Measurements from ENCODE around the gene SNHG17. TPM values are rescaled to one million over a fixed set of nuclear protein-coding genes. Genes with fewer than 3 reads are reported as not detected.

The SNHG17 gene
- total and polyA plus RNA-seq, 9 of the 15 experiments (the other 6 are each of a cell fraction or from before 2014, with no cell fraction given), result 29.8 to 106 (median 57.7) TPM

DNA sequence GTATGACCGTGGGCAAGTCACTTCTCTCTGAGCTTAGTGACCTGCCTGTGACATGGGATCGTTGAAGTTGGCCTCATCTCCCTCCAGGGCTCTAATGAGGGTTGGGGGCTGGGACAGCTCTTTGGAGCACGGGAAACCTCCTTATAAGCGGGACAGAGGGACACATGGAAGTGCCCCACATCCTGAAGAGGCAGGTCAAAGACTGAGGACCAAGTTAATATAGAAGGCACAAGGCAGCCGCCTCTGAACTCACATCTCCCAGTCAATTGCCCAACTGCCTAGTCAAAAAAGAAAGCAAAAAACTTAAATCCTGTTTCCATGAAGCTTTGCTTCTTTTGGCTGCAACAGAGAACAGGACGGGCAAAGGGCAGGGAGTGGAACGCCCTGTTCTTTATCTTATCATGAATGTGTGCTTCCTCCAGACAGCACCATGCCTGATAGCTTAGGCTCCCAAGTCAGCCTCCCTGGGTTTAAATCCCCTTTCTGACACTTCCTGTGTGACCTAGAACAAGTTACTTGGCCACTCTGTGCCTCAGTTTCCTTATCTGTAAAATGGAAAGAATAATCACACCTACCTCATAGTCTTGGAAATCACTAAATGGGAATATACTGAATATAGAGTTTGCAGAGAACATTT is 61.8 kb downstream of the SNHG17 start (continued):
- TF ChIP-seq YY1 (IDR thresholded peaks at IDR 0.05; ENCODE audit: borderline replicate concordance in 1 of 3, control insufficient read depth in 1 of 3, extremely low read depth in 1 of 3, insufficient read depth in 3 of 3, insufficient read length in 1 of 3, insufficient replicate concordance in 2 of 3, low read depth in 1 of 3, low read length in 2 of 3) (no peak), EP300 (IDR thresholded peaks at IDR 0.05; ENCODE audit: low read length) (peak; percentile 46; the same call in 1 of the 2 replicates), THRAP3 (IDR thresholded peaks at IDR 0.05; ENCODE audit: borderline replicate concordance) (no peak), EP400 (IDR thresholded peaks at IDR 0.05) (no peak), PRMT5 (CRISPR knock-in tag; IDR thresholded peaks at IDR 0.05) (no peak), ETV1 (tag; conservative IDR thresholded peaks at IDR 0.05; ENCODE audit: low read depth) (peak; percentile 53; the same call in 1 of the 2 replicates), FIP1L1 (IDR thresholded peaks at IDR 0.05; ENCODE audit: low read depth, low read length, poor library complexity, severe bottlenecking) (no peak), RHOXF2B (CRISPR knock-in tag; conservative IDR thresholded peaks at IDR 0.05) (no peak), KDM1A (IDR thresholded peaks at IDR 0.05) (peak; percentile 34 to 57; a peak in 3 of 4 replicates), JUNB (CRISPR knock-in tag; conservative IDR thresholded peaks at IDR 0.05) (no peak), FOXM1 (IDR thresholded peaks at IDR 0.05; ENCODE audit: low read depth) (0 out of 2 replicates have a peak, but pooled peaks have one; percentile 35), FOXM1 (CRISPR knock-in tag; IDR thresholded peaks at IDR 0.05; ENCODE audit: low read depth) (no peak), PCBP2 (IDR thresholded peaks at IDR 0.05; ENCODE audit: low read depth, low read length, poor library complexity, severe bottlenecking) (no peak), CEBPB (tag; IDR thresholded peaks at IDR 0.05) (peak; percentile 44; the same call in 1 of the 2 replicates), MYC (IDR thresholded peaks at IDR 0.05; ENCODE audit: low read depth, low read length) (peak; percentile 30; the same call in 1 of the 2 replicates), MYC (CRISPR knock-in tag; IDR thresholded peaks at IDR 0.05; ENCODE audit: borderline replicate concordance, low read depth) (no peak), RBM25 (IDR thresholded peaks at IDR 0.05; ENCODE audit: low read depth, low read length, severe bottlenecking) (peak; percentile 90), ASH1L (IDR thresholded peaks at IDR 0.05; ENCODE audit: borderline replicate concordance, low read depth, partially characterized antibody) (no peak), HDAC2 (IDR thresholded peaks at IDR 0.05) (peak; percentile 67; the same call in 1 of the 2 replicates), CBX3 (IDR thresholded peaks at IDR 0.05; ENCODE audit: borderline replicate concordance in 1 of 2, low read length in 2 of 2) (no peak), ZNF12 (CRISPR knock-in tag; IDR thresholded peaks at IDR 0.05) (no peak), TAL1 (IDR thresholded peaks at IDR 0.05) (peak; percentile 22; the same call in 1 of the 2 replicates)
- TF ChIP-seq, protein P1, sequence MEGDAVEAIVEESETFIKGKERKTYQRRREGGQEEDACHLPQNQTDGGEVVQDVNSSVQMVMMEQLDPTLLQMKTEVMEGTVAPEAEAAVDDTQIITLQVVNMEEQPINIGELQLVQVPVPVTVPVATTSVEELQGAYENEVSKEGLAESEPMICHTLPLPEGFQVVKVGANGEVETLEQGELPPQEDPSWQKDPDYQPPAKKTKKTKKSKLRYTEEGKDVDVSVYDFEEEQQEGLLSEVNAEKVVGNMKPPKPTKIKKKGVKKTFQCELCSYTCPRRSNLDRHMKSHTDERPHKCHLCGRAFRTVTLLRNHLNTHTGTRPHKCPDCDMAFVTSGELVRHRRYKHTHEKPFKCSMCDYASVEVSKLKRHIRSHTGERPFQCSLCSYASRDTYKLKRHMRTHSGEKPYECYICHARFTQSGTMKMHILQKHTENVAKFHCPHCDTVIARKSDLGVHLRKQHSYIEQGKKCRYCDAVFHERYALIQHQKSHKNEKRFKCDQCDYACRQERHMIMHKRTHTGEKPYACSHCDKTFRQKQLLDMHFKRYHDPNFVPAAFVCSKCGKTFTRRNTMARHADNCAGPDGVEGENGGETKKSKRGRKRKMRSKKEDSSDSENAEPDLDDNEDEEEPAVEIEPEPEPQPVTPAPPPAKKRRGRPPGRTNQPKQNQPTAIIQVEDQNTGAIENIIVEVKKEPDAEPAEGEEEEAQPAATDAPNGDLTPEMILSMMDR (IDR thresholded peaks at IDR 0.05 in 2 of 3, conservative IDR thresholded peaks at IDR 0.05 in 1 of 3; ENCODE audit: insufficient read depth in 2 of 3, low read depth in 1 of 3, low read length in 3 of 3), result peak in 1 of 3 experiments; percentile 1; a peak in 1 of 6 replicates
- TF ChIP-seq, protein P2, sequence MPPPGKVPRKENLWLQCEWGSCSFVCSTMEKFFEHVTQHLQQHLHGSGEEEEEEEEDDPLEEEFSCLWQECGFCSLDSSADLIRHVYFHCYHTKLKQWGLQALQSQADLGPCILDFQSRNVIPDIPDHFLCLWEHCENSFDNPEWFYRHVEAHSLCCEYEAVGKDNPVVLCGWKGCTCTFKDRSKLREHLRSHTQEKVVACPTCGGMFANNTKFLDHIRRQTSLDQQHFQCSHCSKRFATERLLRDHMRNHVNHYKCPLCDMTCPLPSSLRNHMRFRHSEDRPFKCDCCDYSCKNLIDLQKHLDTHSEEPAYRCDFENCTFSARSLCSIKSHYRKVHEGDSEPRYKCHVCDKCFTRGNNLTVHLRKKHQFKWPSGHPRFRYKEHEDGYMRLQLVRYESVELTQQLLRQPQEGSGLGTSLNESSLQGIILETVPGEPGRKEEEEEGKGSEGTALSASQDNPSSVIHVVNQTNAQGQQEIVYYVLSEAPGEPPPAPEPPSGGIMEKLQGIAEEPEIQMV (tag; conservative IDR thresholded peaks at IDR 0.05; ENCODE audit: low read depth), result no peak

Data from K562 (cell line).